ENCODE data around the gene CDS2.

CDS2 gene

GRCh38 chr20:5119435-5120184 is 7.2 kb upstream of the CDS2 start, which contains the start of gene PCNA:
Gene PCNA, minus strand, starts transcription at chr20:5119958. Its CDS starts 160 bp downstream, at chr20:5119798.
- peak; percentile 99 for DNase-seq

DNA sequence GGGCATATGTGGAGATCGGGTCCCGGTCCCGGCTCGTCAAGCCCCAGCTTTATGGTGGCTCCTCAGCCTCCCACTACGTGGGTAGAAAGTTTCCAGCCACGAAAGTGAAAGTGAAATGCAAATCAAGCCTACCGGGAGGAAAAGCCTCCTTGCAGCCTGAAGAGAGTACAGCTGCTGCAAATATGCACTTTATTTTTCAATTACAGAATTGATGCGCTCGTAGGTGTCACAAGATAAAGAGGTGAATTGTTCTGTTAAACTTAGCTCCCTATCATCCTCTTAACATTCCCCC is 6.7 kb upstream of the CDS2 start:
- DNase-seq, result no peak

DNA sequence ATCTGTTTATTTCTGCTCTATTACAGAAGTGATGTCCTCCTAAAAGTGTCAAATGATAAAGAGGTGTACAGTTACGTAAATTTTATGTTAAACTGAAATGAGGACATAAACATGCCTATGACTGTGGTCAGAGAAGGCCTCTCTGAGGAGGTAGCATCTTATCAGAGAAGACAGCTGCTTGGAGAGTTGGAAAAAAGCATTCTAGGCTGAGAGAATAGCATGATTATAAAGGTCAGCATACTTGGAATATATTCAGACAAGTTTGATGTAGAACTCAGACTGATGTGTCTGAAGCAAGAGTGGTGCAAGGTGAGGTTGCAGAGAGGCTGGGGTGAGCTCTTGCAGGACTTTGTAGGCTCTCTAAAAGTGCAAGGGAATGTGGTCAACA is 3.9 kb upstream of the CDS2 start:
- no peak for DNase-seq

GRCh38 chr20:5127204-5127858 is 523 bp downstream of the CDS2 start:
- DNase-seq, result peak; percentile 54

DNA sequence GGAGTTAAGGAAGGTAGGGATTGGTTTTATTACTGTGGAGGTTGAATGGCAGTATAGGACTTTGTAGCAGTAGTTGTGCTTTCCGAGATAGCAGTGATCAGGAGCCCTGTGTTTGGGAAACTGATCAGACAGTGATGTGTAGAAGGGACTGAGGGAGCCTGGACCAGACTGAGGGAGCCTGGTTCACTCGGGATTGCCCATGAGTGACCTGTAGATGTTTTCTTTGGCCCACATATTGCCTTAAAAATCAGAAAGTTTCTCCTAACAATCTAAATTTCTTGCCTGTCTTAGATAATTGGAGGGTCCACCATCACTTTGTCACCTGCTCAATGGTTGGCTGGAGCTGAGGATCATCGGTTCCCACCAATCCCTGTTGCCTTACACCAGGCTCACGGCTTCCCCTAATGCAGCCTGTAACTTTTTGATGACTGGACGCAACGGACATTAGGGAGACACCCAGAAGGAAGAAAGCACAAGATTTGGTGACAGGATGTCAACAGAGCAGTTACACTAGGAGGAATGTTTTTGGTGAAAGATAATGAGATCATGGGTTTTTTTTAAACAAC is 1.1 kb downstream of the CDS2 start:
- peak; percentile 8 for DNase-seq

GRCh38 chr20:5128886-5129285 is 2.1 kb downstream of the CDS2 start:
- no peak for DNase-seq

GRCh38 chr20:5131502-5131901 is 4.7 kb downstream of the CDS2 start:
- no peak for DNase-seq

DNA sequence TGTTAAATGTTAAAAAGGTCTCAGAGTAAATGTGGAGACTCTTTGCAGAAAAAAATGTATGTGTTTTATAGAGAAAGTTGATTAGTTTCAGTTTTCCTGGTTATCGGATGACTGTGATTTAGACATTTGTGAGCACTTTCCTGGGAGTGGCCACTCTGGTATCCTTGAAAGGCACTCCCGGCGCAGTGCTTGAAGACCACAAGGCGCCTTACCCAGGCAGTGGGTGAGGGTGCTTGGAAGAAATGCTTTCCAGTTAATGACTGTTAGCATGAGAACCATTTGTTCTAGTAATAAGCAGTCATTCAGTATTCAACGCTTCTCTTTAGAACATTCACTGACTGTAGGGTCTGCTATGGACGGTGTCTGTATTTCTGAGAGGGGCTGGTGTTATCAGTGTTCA is 7.2 kb downstream of the CDS2 start:
- DNase-seq, result no peak

- DNase-seq, result no peak
Observed at GRCh38 chr20:5135363-5136012, 8.7 kb downstream of the CDS2 start.

GRCh38 chr20:5136096-5136495 is 9.3 kb downstream of the CDS2 start:
- DNase-seq, result no peak

- no peak for DNase-seq
Observed at GRCh38 chr20:5140195-5140594, 13.4 kb downstream of the CDS2 start.

- no peak for DNase-seq
Observed at GRCh38 chr20:5141615-5142014, 14.8 kb downstream of the CDS2 start.

DNA sequence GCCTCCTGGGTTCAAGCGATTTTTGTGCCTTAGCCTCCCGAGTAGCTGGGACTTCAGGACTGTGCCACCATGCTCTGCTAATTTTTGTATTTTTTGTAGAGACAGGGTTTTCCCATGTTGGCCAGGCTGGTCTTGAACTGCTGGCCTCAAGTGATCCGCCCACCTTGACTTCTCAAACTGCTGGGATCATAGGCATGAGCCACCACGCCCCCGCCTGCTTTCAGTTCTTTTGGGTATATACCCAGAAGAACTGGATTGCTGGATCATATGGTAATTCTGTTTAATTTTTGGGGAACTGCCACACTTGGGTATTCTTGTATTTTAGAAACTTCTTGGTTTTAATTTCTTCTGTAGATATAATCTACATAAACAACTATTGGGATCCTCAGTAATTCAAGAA is 17.0 kb downstream of the CDS2 start:
- DNase-seq, result no peak

- DNase-seq, result no peak
Observed at GRCh38 chr20:5145365-5146098, 18.7 kb downstream of the CDS2 start.

GRCh38 chr20:5146099-5146668 is 19.4 kb downstream of the CDS2 start:
- DNase-seq, result no peak

DNA sequence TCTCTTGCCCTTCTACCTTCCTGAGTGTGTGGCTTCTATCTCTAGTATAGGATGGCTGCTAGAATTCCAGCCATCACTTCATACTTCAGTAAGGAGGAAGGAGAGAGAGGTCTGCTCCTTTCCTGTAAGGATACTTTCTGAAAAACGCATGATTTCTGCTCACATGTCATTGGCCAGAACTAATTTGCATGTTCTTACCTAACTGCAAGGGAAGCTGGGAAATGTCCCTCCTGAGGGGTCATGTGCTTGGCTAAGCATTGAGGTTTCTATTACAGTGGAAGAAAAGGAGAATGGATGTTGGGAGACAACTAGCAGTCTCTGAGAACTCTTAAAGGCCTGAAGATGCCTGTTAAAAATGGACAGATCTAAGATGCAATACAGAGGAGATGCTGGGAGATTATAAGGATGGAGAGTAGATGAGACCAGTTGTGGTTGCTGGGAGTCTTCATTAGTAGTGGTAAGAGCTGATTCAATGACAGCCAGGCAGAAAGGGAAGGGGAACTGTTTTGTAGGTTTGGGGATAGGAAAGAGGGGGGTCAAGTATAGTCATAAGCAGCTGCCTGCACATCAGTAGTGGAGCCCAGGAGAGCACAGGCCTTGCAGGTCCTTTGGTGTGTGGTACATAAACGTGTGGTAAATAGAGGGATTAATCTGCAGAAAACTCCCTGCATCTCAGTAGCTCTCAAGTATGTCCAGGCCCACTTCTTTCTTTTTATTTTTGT is 20.2 kb downstream of the CDS2 start:
- DNase-seq, result no peak

- DNase-seq, result no peak
Observed at GRCh38 chr20:5148581-5148980, 21.8 kb downstream of the CDS2 start.

- DNase-seq, result no peak
Observed at GRCh38 chr20:5149892-5150225, 23.1 kb downstream of the CDS2 start.

DNA sequence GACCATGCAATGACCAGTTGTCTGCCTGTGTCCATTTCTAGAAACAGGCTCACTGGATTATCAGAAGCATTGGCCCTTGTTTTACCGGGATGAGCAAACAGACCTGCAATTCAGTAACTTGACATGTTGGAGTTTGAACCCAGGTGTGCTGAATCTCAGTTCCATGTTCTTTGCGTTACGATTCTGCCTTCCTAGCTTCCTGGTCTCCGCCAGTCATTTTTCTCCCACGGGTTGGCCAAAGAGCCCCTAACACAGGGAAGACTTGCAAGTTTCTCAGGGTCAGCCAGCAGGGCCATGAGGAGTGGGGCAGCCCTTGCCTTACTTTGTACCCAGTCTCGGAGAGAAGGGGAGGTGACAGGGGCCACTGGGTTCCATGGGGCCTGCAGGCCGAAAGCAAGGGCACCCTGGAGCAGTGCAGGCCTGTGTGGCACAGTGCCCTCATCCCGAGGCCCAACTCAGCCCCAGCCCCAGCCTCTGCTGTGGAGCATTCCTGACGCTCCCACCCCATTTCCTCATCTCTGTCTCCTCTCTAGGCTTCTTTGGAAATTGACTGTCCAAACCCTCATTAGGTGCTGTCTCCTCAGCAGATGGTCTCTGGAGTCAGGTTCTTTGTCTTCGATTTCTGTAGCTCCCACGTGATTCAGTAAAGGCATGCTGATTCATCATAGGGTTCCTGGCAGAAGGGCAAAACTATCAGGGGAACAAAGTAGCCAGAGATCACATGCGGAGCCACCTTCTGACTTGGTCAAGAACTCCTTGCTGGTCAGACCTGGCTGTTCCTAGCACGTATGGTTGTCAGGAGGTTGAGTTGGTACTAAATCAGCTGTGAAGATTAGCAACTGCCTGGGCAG is 23.6 kb downstream of the CDS2 start:
- DNase-seq, result peak; percentile 46

GRCh38 chr20:5153152-5153467 is 26.3 kb downstream of the CDS2 start:
- DNase-seq, result no peak

All from EL (cell line).